HG03108 (cell line): Measurements from ENCODE around the gene GKN1.

Experiments
- ATAC-seq: cut with Tn5 transposase; IDR thresholded peaks from one replicate; pipeline ENCODE4 v1.9.1; 2021; ENCODE audit warnings: moderate library complexity; ENCODE audit not compliant: unreplicated experiment

Gene GKN1

GRCh38 chr2:69001879-69002278, 27.4 kb downstream of the GKN1 start:
- no peak for ATAC-seq

- no peak for ATAC-seq
Observed at GRCh38 chr2:69003731-69004130, 29.3 kb downstream of the GKN1 start.

GRCh38 chr2:69007169-69007568, 32.7 kb downstream of the GKN1 start:
- no peak for ATAC-seq

- no peak for ATAC-seq
Observed at GRCh38 chr2:69007603-69008002, 33.2 kb downstream of the GKN1 start.

GRCh38 chr2:69010437-69011194, 36.2 kb downstream of the GKN1 start:
- ATAC-seq, result no peak

GRCh38 chr2:69011611-69012157, 37.2 kb downstream of the GKN1 start:
- no peak for ATAC-seq

- ATAC-seq, result no peak
Observed at GRCh38 chr2:69012310-69013141, 38.1 kb downstream of the GKN1 start.

- ATAC-seq, result no peak
Observed at GRCh38 chr2:69013142-69013839, 38.9 kb downstream of the GKN1 start, which contains the start of gene ANTXR1. ANTXR1 (plus strand) TSS chr2:69013179; CDS start chr2:69013500, 321 bp downstream.

- ATAC-seq, result no peak
Observed at GRCh38 chr2:69013840-69014821, 39.7 kb downstream of the GKN1 start.

GRCh38 chr2:69017080-69017479, 42.6 kb downstream of the GKN1 start:
- no peak for ATAC-seq

- ATAC-seq, result no peak
Observed at GRCh38 chr2:69017835-69018234, 43.4 kb downstream of the GKN1 start.

GRCh38 chr2:69018678-69019095, 44.3 kb downstream of the GKN1 start:
- no peak for ATAC-seq

- no peak for ATAC-seq
Observed at GRCh38 chr2:69020496-69021426, 46.3 kb downstream of the GKN1 start.

GRCh38 chr2:69021727-69022126, 47.3 kb downstream of the GKN1 start:
- no peak for ATAC-seq

GRCh38 chr2:69022548-69022947, 48.1 kb downstream of the GKN1 start:
- ATAC-seq, result no peak

- no peak for ATAC-seq
Observed at GRCh38 chr2:69023236-69023635, 48.8 kb downstream of the GKN1 start.

- ATAC-seq, result no peak
Observed at GRCh38 chr2:69026026-69026425, 51.6 kb downstream of the GKN1 start.

GRCh38 chr2:69026691-69027459, 52.4 kb downstream of the GKN1 start:
- no peak for ATAC-seq
